GM18873 (cell line): ENCODE data around the gene THSD7A.

Experiments used
- ATAC-seq: cut with Tn5 transposase; IDR thresholded peaks from one replicate; pipeline ENCODE4 v1.9.1; 2021; ENCODE audit warnings: mild to moderate bottlenecking, moderate library complexity, moderate number of reproducible peaks; ENCODE audit not compliant: unreplicated experiment, low FRiP score

The THSD7A gene

DNA sequence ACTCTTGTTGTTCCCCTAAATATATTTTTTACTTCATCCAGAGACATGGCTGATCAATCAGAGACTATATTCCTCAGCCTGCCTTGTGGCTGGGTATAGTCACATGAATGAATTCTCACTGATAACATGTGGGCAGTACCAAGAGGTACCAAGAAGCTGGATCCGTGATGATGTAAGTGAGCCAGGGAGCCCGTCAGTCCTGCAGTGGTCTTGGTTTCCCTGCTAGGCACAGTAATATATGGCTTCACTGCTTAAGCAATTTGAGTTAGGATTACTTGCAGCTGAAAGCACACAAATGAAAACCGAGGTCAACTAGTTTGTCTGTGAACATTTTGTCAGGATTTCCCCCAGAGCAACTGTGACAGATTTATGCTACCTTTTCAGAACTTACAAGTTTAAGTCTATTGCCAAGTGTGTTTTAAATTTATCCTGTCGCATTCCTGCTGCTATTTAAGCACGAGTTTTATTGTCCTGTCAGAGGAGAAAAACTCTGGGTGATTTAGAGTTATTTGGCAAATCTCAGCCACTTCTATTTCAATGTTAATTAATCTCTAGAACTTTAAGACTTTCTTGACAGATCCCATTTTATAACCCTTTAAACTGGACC is 476.5 kb downstream of the THSD7A start:
- ATAC-seq, result no peak

DNA sequence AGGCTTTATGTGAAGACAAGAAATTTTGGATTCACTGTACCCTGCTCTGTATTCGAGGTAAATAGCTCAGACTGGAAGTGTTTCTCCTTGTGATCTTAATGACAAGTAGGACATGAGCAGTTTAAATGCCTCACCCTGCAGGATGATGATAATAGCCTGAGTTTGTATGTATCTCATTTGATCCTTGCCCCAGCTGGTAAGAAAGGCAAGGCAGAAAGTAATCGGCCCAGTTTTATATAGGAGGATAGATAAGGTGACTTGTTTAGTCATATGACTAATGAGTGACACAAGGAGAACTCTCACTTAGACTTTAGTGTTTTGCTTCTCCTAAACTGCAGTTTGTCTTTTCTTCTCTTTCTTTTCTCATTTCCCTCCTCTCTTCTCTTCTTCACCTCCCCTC is 485.7 kb downstream of the THSD7A start:
- ATAC-seq, result no peak

DNA sequence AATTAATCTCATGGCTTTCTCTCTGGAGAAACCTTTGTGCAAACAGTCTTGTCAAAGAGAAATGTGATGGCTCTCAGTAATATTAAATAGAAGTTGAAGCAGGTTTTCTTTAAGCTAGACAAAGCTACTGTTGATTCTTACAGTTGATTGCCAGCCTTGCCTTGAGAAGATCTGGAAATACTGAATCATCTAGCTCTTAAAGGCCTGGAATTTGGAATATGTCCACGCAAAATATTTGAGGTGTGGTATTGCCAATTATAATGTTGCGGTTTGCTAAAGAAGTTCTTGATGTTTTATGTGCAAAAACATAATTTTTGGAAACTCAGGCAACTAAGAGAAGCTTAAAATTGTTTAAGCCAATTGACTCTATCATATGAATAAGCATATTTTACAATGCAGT is 486.4 kb downstream of the THSD7A start:
- ATAC-seq, result no peak

DNA sequence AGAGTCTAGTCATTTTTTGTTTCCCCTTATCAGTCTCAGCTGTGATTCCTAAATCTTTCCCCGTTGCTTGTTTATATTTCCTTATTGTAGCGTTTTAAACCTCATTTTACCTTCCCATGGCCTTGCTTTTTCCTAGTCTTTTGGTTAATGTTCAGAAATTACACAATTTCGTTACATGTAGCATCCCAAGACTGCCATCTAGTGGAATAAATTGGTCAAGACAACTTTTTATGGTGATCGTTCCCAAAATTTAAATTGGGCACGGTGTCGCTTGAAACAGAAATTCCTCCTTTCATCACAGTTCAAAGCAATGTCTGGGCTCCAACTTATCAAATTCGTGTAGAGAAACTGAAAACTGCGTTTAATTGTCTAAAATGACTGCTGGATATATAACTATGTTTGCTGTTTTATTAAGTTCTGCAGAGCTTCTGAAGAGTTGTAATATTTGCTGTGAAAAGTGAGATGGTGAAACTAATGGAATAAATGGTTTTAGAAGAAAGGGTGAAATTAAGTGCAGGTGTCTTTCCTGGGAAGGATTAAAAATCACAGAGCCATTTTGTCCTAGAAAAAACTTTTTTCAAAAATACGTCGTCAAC is 488.1 kb downstream of the THSD7A start:
- ATAC-seq, result no peak

DNA sequence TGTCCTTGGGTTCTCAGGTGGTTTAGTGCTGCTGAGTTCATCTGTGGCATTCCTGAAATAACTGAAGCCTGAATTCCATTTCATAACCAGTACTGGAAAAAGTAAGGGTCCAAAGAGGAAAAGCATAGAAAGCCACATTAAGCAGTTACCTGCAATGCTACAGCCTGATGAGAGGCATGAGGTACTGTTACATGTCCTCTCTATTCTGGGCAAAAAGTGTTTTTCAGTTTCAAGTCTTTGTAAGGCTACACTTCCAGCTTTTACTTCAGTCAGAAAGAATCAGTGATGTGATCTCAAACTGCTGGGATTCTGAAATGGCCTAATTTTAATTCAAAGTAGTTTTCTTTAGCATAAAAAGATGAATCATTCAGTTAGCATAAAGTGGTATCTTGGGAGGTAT is 488.9 kb downstream of the THSD7A start:
- ATAC-seq, result no peak

DNA sequence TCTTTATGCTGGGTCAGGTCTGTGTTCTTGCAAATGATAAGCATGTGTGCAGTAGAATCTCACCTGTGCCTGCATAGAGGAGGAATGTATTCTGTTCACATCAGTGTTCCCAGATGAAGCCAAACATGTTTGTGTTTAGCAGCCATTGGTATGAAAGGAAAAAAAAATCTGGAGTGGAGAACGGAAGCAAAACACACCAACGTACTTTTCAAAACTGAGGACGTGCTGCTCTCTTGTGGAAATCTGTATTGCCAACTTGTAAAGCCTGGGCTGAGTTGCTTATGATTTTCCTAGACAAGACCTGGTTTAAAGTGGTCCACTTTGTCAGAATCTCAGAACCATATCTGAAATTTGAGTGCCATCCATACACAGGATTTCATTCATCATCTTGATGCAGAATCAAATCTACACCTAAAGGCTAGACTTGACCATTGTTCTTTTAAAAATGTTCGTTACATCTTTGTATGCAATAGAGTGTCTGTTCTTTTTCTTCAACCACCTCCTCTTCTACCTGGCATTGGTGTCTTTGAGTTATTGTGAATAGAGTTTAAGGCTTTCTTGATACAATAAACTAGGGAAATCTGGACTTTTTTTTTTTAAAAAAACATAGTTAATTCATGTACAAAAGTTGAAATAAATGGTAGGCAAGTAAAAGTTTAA is 490.6 kb downstream of the THSD7A start:
- ATAC-seq, result no peak

DNA sequence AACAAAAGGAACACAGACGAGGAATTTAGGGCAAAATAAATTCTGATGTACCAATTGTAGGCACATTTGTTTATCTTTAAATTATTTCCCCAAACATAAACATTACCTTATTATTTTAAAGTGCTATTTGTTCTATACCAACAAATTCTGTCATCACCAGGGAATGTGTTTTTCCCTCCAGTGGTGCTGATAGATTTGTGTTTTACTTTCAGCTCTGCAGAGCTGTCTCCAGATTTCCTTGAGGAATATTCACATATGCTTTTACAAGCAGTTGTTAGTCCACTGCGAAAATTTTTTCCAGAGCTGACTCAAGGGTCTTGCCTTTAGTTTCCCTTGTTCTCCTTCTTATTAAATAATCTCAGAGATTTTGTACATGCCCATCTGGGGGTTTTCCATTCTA is 495.6 kb downstream of the THSD7A start:
- ATAC-seq, result no peak

DNA sequence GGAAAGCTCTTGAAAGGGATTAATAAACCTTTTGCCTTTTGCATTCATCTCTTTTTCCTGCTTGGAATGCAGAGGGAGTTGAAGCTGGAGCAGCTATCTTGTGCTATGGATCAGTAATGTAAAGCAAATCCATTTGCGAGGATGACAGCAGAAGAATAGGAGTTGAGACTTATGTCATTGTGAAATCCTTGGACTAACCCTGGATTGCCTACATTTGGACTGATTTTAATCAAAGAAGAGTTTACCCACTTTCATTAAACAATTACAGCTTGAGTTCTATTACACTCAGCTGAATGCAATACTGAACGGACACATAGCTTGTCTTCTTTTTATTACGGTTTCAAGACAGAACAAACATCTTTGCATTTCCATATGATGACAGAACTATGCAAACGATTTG is 496.1 kb downstream of the THSD7A start:
- no peak for ATAC-seq

DNA sequence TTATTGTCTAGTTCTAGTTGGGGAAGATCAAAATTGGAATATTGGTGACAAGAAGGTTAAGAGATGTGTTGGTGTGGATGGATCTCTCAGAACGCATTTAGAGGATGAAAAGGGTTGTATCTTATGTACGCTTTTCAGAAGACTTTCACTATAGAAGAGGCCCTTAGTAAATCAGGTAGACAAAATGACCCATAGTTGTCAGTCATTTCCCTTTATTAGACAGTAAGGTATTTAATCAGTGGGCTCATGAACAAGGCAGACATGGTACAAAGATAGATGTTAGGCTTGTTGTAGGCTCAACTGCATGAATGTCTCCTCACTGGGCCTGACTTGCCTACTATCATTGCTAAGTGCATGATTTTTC is 499.2 kb downstream of the THSD7A start:
- ATAC-seq, result peak; percentile 70

DNA sequence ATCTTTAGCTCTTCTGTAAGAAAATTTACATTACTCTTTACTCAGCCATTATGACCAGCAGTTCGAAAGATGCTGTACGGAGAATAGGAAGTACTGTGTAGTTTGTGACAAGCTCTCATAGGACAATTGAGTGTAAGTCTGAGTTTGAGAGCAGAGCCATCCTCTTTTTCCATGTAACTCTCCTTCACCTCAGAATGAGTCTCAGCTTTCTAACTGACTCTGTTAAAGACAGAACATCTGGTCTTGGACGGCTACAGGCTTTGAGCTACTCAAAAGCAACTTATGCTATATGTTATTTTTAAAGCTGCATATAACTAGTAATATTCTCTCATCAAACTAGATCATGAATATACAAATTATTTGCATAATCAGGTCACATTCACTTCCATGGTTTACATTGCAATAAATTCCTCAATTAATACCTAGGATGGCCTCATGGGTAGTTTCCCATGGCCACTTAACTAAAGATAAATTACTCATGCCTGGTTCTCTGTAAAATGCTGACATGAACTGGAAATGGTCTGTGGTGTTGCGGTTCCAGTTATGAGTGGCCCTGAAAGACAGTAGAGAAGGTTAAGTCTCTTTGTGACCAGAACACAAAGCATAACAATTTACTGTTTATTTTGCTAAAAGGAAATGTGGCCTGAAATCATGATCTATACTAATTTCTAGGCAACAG is 499.7 kb downstream of the THSD7A start:
- peak; percentile 97 for ATAC-seq

DNA sequence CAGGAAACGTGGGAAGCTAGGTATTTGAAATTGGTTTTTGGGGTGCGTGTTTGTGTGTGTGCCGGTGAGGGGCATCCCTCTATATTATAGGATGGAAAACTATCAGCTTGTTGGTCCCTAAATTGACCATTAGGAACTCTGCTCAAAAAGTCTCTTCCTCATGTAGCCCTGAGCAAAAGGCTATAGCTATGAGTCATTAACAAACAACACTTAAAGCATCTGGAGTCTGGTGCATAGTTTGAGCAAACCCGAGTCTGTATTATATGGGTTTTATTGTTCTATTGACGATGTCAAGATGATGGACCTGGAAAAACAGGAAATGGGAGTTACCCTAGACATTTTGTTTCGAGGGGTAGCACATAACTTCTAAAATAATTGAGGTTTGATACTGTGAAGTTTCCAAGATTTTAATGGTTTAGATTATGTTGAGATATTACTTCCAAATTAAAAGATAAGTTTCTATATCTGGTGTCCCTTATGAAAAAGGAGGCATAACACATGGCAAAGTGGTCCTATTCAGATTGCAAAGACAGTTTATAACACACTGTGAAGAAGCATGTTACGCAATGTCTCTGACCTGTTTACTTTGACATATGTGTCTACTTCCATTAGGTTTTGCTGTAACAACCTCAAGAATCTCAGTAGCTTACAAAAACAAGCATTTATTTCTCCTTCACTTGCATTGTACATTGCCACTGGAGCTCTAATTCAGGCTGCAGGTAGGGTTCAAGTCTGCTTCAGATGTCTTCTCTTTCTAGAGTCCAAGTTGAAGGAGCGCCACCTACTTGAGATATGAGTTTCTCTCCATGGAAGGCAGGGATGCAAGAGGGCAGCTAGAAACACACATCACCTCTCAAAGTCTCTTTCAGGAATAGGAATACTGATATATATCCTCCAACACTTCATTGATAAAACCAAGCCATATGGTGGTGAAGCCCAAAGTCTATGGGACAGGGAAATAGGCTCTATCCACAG is 500.6 kb downstream of the THSD7A start:
- ATAC-seq, result no peak

DNA sequence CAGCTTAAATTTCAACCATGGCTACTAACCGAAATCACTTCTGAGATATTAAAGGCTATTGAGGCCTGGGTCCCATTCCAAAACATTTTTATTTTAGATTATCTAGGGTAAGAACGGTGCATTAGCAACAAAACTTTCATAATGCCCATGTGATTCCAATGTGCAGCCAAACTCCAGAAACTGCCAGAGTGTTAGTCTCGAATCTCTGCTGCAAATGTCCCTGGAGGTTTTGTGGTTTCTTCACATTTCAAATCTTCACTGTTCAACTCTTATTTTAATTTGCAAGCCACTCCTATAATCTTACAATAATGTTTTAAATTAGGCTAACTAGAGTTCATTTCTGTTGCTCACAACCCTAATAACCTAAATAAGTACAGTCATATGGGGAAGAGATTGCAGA is 501.3 kb downstream of the THSD7A start:
- ATAC-seq, result no peak

DNA sequence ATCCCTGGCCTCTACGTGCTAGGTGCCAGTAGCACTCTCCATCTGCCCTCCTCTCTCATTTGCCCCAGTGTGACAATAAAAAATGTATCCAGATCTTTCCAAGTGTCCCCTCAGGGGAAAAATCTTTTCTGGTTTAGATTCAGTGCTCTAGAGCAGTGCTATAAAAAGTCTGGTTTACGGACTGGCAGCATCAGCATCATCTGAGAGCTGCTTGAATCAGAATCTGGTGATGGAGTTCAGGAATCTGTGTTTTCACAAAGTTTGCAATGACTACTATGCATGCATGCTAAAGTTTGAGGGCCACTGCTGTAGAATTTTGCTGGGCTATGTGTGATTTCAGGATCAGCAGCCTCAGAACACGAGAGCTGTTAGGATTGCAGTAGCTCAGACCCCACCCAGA is 501.8 kb downstream of the THSD7A start:
- no peak for ATAC-seq

DNA sequence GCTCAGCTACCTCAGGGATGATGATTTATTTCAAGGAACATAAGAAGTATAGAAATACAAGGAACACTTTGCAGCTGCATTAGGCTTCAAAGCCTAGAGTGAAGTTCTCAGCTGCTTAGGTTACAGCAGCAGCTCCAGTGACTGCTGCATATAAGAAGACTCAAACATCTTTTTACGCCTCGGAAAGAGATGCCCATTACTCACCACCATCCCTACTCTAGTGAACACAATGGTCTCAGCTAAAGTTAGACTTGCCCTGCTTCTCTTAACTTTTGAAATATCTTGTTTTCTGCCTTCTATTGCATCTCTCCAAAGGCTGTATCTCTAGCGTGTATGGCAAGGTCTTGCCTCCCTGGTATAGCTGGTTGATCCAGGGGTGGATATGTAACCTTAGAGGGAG is 502.4 kb downstream of the THSD7A start:
- ATAC-seq, result no peak

DNA sequence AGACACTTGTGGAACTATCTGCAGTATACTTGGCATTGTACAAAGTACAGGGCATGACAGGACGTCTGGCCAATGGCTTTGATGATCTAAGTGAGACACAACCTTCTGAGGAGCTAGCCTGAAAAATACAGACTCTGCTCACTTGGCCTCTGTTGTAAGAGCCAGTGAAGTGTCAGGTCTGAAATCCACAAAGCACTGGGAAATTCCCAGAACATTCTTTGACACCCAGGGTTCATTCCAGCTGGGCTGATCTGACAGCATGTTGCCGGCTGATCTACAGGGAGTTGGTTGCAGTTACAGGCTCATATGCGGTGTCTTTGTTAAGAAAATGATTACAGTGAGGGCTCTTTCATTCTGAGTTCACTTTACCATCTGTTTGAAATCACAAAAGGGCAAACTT is 503.7 kb downstream of the THSD7A start:
- no peak for ATAC-seq

DNA sequence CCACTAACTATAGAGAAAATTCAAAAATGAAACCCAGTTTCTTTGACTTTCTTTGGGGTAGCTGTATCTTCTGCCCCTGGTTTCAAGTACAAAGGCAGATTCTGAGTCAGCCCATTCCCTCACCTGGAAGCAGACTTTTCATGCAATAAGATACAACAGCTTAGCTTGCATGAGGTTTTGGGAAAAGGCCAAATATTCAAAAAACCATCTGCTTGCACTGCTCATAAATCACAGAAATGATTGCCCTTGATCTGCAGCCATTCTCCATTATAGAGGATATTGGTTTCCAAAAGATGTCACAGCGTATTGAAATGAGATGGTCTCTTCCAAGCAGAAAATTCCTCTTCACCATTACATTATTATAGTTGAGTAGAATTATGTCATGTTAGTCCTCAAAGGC is 504.4 kb downstream of the THSD7A start:
- ATAC-seq, result no peak
